AG04449 (cell line): ENCODE results near the gene PLEKHA8.

Source experiments
- CTCF ChIA-PET: fragments of 350-600 bp; formaldehyde crosslinking; extraction: SDS; loops from one replicate; lab custom pipeline; 2021; ENCODE audit warnings: antibody characterized with exemption; lab: Yijun Ruan, JAX
- POLR2A ChIA-PET: fragments of 400-600, 350-600 bp; formaldehyde crosslinking; extraction: SDS; loops from one replicate; lab custom pipeline; 2020; ENCODE audit warnings: antibody characterized with exemption, inconsistent platforms; lab: Yijun Ruan, JAX
- DNase-seq: peaks from one replicate; pipeline ENCODE4 v3.0.0-alpha.2; 2010; ENCODE audit warnings: low read depth, low spot score
- H3K4me3 ChIP-seq: 2 replicates; pipeline ENCODE4 v1.5.1; 2011; ENCODE audit warnings: low read depth, mild to moderate bottlenecking, control low read depth, low read length
- CTCF ChIP-seq: IDR thresholded peaks from one replicate; pipeline ENCODE4 v1.5.1; 2011; ENCODE audit warnings: mild to moderate bottlenecking, moderate library complexity, low read length, control low read depth, inconsistent platforms; ENCODE audit not compliant: insufficient read depth; ENCODE audit errors: missing control alignments

PLEKHA8 gene

DNA sequence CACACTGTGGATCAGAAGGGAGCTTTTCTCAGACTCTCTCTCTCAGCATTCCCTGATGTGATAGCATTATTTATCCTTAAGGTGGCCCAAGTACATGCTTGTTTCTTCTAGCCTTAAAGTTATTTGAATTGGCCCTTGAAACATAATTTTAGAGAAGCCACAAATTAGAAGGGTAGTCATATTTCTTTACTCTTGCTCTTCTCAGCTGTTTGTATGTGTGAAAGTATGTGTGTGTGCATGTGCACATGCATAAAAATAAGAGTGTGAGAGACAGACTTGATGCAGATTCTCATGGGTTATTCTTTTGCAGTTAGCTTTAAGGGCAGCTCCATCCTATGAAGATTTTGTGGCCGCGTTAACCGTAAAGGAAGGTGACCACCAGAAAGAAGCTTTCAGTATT is 50.1 kb downstream of the PLEKHA8 start:
- TF ChIP-seq CTCF = no peak
- H3K4me3 ChIP-seq = no peak overlapping the region
- ChIA-PET POLR2A (no interaction called here), CTCF (interaction anchor here (1.2 to 1.3 kb wide), 2 partner anchors 12 to 16 kb away, joined by 4 to 5 read pairs; no protein-coding TSS in a partner anchor)
- DNase-seq = no peak

GRCh38 chr7:30079880-30080279 is 51.7 kb downstream of the PLEKHA8 start:
- POLR2A ChIA-PET = no interaction called here
- CTCF ChIA-PET = no interaction called here

GRCh38 chr7:30080818-30081217 is 52.6 kb downstream of the PLEKHA8 start:
- no peak for DNase-seq

More at GRCh38 chr7:30079880-30080279, 51.7 kb downstream of the PLEKHA8 start:
- no peak for DNase-seq
- TF ChIP-seq CTCF = no peak
- H3K4me3 ChIP-seq = no peak overlapping the region

DNA sequence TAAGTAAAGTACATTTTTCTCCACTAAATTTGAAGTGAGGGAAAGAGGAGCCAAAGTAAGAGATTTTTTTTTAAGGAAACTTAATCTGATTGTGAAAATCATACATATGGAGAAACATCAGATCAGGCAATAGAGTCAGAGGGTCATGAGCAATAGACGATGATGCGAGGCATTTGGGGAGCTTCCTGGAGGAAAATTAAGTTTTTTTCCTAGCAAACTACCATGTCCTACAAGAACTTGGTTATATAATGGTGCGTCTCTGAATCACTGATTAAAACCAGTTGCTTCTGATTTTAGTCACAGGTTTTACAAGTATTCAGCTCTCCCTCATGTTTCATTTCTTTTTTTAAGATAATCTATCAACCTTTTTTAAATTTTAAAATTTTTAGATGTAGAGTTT is 54.5 kb downstream of the PLEKHA8 start:
- TF ChIP-seq CTCF = no peak
- no peak overlapping the region for H3K4me3 ChIP-seq
- POLR2A ChIA-PET = no interaction called here
- no peak for DNase-seq
- CTCF ChIA-PET = interaction anchor here (1.0 to 2.3 kb wide), 2 partner anchors 9 to 20 kb away, joined by 3 to 14 read pairs; no protein-coding TSS in a partner anchor

More at GRCh38 chr7:30080818-30081217, 52.6 kb downstream of the PLEKHA8 start:
- CTCF ChIA-PET = interaction anchor here (1.5 kb wide), 1 partner anchor 17 kb away, joined by 3 read pairs; no protein-coding TSS in a partner anchor
- H3K4me3 ChIP-seq = no peak overlapping the region
- TF ChIP-seq CTCF = no peak
- POLR2A ChIA-PET = no interaction called here

- no peak overlapping the region for H3K4me3 ChIP-seq
- CTCF ChIA-PET = interaction anchor here (1.0 to 2.3 kb wide), 2 partner anchors 9 to 21 kb away, joined by 3 to 14 read pairs; no protein-coding TSS in a partner anchor
- TF ChIP-seq CTCF = no peak
- DNase-seq = no peak
- POLR2A ChIA-PET = no interaction called here
Observed at GRCh38 chr7:30083334-30083733, 55.1 kb downstream of the PLEKHA8 start.

DNA sequence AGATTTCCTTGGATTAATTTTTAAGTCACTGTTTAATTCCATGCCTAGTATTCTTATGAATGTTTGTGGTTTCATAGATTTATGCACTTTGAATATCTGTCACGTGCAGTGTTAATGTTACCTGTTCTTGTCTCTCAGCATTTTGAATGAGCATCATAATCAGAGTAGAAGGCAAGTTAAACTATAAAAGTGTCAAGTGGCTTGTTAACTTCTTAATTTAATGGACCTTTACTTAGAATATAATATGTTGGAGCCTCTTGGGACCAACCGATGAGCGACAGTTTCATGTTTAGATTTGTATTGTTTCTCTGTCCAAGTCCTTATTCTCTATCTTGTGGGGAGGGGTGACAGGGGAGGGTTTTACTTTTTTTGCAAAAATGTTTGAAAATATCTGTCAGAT is 56.0 kb downstream of the PLEKHA8 start:
- POLR2A ChIA-PET = no interaction called here
- TF ChIP-seq CTCF = no peak
- DNase-seq = no peak
- no peak overlapping the region for H3K4me3 ChIP-seq
- CTCF ChIA-PET = interaction anchor here (2.3 to 9.3 kb wide), 2 partner anchors 10 kb away, joined by 14 to 84 read pairs; no protein-coding TSS in a partner anchor
